GM23248 (cell line): ENCODE measurements around the gene MSH6. TPM values are rescaled to one million over a fixed set of nuclear protein-coding genes. Genes with fewer than 3 reads are reported as not detected.
A peak's percentile ranks its signal among the peaks of the same experiment; 100 is the strongest.

Source experiments
- DNase-seq: peaks from one replicate; pipeline ENCODE4 v3.0.0-alpha.2; 2015
- H2AFZ ChIP-seq: fragments of 200-600 bp; sonication (generic); 2 replicates; pipeline ENCODE4 v1.6.1; 2016; ENCODE audit warnings: antibody characterized with exemption
- H3F3A ChIP-seq: fragments of 200-600 bp; sonication (generic); 2 replicates; pipeline ENCODE4 v1.6.1; 2016; ENCODE audit warnings: mild to moderate bottlenecking, antibody characterized with exemption, mixed run types; ENCODE audit not compliant: insufficient read depth
- H3K27ac ChIP-seq: fragments of 200-600 bp; sonication (generic); 2 replicates; pipeline ENCODE4 v1.5.1; 2016; ENCODE audit warnings: mild to moderate bottlenecking
- H3K27me3 ChIP-seq: fragments of 200-600 bp; sonication (generic); replicated peaks from 2 replicates; pipeline ENCODE4 v1.6.1; 2016; ENCODE audit warnings: mild to moderate bottlenecking; ENCODE audit not compliant: insufficient read depth
- H3K36me3 ChIP-seq: fragments of 200-600 bp; sonication (generic); 2 replicates; pipeline ENCODE4 v1.6.1; 2016; ENCODE audit warnings: low read depth, mild to moderate bottlenecking
- H3K4me1 ChIP-seq: fragments of 200-600 bp; sonication (generic); 2 replicates; pipeline ENCODE4 v1.6.1; 2016; ENCODE audit warnings: mild to moderate bottlenecking; ENCODE audit not compliant: insufficient read depth
- H3K4me2 ChIP-seq: fragments of 200-600 bp; sonication (generic); one replicate; pipeline ENCODE4 v1.6.1; 2016; ENCODE audit warnings: mild to moderate bottlenecking; ENCODE audit not compliant: unreplicated experiment
- H3K4me3 ChIP-seq: fragments of 200-600 bp; sonication (generic); 2 replicates; pipeline ENCODE4 v1.5.1; 2016; ENCODE audit warnings: mild to moderate bottlenecking
- H3K79me2 ChIP-seq: fragments of 200-600 bp; sonication (generic); 2 replicates; pipeline ENCODE4 v1.6.1; 2016; ENCODE audit warnings: mild to moderate bottlenecking; ENCODE audit not compliant: insufficient read depth
- H3K9ac ChIP-seq: fragments of 200-600 bp; sonication (generic); 2 replicates; pipeline ENCODE4 v1.6.1; 2016; ENCODE audit warnings: mild to moderate bottlenecking
- H3K9me2 ChIP-seq: fragments of 200-600 bp; sonication (generic); 2 replicates; pipeline ENCODE4 v1.6.1; 2016; ENCODE audit warnings: mixed run types, mild to moderate bottlenecking, moderate library complexity; ENCODE audit not compliant: insufficient read depth
- H3K9me3 ChIP-seq: fragments of 200-600 bp; sonication (generic); one replicate; pipeline ENCODE4 v1.6.1; 2017; ENCODE audit warnings: low read depth
- H4K20me1 ChIP-seq: fragments of 200-600 bp; sonication (generic); 2 replicates; pipeline ENCODE4 v1.6.0; 2016; ENCODE audit not compliant: insufficient read depth
- EZH2 ChIP-seq: fragments of 200-600 bp; sonication (generic); IDR thresholded peaks from 2 replicates; pipeline ENCODE4 v1.6.1; 2018; ENCODE audit warnings: antibody characterized with exemption, mild to moderate bottlenecking; ENCODE audit not compliant: insufficient read depth, poor library complexity, severe bottlenecking
- EZH2phosphoT487 ChIP-seq: fragments of 200-600 bp; sonication (generic); IDR thresholded peaks from 2 replicates; pipeline ENCODE4 v1.6.1; 2018; ENCODE audit warnings: antibody characterized with exemption, moderate library complexity, mild to moderate bottlenecking, low read depth; ENCODE audit not compliant: insufficient read depth
- WGBS, 2 experiments: methylation state at CpG; one replicate each; pipeline ENCODE4 v1.1.6; 2015 to 2017; ENCODE audit warnings: low lambda C conversion rate in 2 of 2, low coverage in 1 of 2; ENCODE audit errors: missing lambda C conversion rate in 2 of 2; 5-methylcytosine and 5-hydroxymethylcytosine counted together
- in situ Hi-C: fragments of 300-500 bp; cut with MboI; formaldehyde crosslinking; loops from 2 replicates; pipeline ENCODE4 v1.15.0; 2020
- polyA plus RNA-seq: library from polyadenylated mRNA; unstranded; fragments of >200 nt; fragmentation: Nextera tagmentation; extraction: Ambion mirVana; gene quantifications from 2 replicates; pipeline ENCODE4 v1.2.1, GENCODE V29; 2016
- total RNA-seq: library from RNA; depleted of rRNA; stranded (reverse); fragments of >200 nt; shearing (Covaris generic); gene quantifications from 2 replicates; pipeline ENCODE4 v1.2.3, GENCODE V29; 2014; rRNA removed

The MSH6 gene, protein sequence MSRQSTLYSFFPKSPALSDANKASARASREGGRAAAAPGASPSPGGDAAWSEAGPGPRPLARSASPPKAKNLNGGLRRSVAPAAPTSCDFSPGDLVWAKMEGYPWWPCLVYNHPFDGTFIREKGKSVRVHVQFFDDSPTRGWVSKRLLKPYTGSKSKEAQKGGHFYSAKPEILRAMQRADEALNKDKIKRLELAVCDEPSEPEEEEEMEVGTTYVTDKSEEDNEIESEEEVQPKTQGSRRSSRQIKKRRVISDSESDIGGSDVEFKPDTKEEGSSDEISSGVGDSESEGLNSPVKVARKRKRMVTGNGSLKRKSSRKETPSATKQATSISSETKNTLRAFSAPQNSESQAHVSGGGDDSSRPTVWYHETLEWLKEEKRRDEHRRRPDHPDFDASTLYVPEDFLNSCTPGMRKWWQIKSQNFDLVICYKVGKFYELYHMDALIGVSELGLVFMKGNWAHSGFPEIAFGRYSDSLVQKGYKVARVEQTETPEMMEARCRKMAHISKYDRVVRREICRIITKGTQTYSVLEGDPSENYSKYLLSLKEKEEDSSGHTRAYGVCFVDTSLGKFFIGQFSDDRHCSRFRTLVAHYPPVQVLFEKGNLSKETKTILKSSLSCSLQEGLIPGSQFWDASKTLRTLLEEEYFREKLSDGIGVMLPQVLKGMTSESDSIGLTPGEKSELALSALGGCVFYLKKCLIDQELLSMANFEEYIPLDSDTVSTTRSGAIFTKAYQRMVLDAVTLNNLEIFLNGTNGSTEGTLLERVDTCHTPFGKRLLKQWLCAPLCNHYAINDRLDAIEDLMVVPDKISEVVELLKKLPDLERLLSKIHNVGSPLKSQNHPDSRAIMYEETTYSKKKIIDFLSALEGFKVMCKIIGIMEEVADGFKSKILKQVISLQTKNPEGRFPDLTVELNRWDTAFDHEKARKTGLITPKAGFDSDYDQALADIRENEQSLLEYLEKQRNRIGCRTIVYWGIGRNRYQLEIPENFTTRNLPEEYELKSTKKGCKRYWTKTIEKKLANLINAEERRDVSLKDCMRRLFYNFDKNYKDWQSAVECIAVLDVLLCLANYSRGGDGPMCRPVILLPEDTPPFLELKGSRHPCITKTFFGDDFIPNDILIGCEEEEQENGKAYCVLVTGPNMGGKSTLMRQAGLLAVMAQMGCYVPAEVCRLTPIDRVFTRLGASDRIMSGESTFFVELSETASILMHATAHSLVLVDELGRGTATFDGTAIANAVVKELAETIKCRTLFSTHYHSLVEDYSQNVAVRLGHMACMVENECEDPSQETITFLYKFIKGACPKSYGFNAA (N-terminal part only)
- total RNA-seq (44.9 and 57.8 TPM in 2 replicates), polyA plus RNA-seq (35.1 and 43.3 TPM in 2 replicates)

GRCh38 chr2:47782671-47783485, at the start of gene MSH6:
TSS of gene MSH6 (plus strand) at chr2:47783145. CDS start at chr2:47783234, 89 bp downstream.
- in situ Hi-C loops: no loop called here

GRCh38 chr2:47735136-47735869, 47.6 kb upstream of the MSH6 start:
- H3K36me3 ChIP-seq: no peaks in the 10 kb centered on the region
- no peak overlapping the region for H2AFZ ChIP-seq
- H3K9me2 ChIP-seq: no peaks in the 10 kb centered on the region
- H3K27me3 ChIP-seq: peaks cover 24% of the 10 kb centered on the region; the same call in 1 of the 2 replicates
- no peaks in the 10 kb centered on the region for H3K9me3 ChIP-seq
- no peak for DNase-seq
- in situ Hi-C loops: no loop called here
- no peaks in the 10 kb centered on the region for H3K4me1 ChIP-seq
- no peaks in the 10 kb centered on the region for H3F3A ChIP-seq
- no peaks in the 10 kb centered on the region for H3K79me2 ChIP-seq
- no peak for TF ChIP-seq EZH2phosphoT487
- no peak for TF ChIP-seq EZH2
- 12 to 13% methylated on average over 4 of the region's 4 CpGs for WGBS, 2 experiments
- H3K4me3 ChIP-seq: no peak overlapping the region
- no peak overlapping the region for H3K27ac ChIP-seq
- no peaks in the 10 kb centered on the region for H4K20me1 ChIP-seq
- no peak overlapping the region for H3K9ac ChIP-seq
- no peak overlapping the region for H3K4me2 ChIP-seq

More at GRCh38 chr2:47782671-47783485, at the start of gene MSH6:
- no peaks in the 10 kb centered on the region for H3K9me3 ChIP-seq
- no peaks in the 10 kb centered on the region for H4K20me1 ChIP-seq
- no peaks in the 10 kb centered on the region; the same call in 1 of the 2 replicates for H3K36me3 ChIP-seq
- peak within 1 kb of the TSS; percentile 90 for H3K9ac ChIP-seq
- WGBS, 2 experiments: 1% methylated on average over 59 to 69 of the region's 98 CpGs
- TF ChIP-seq EZH2phosphoT487: no peak
- TF ChIP-seq EZH2: no peak
- no peaks in the 10 kb centered on the region for H3K27me3 ChIP-seq
- H3K4me3 ChIP-seq: peak within 1 kb of the TSS; percentile 89
- H3K27ac ChIP-seq: peak within 1 kb of the TSS; percentile 86
- H3K9me2 ChIP-seq: no peaks in the 10 kb centered on the region
- H3K79me2 ChIP-seq: peaks cover 40% of the 10 kb centered on the region
- H3K4me2 ChIP-seq: peak within 1 kb of the TSS; percentile 90
- DNase-seq: peak; percentile 96
- peaks cover 9% of the 10 kb centered on the region; the same call in 1 of the 2 replicates for H3K4me1 ChIP-seq
- H3F3A ChIP-seq: peaks cover 9% of the 10 kb centered on the region; the same call in 1 of the 2 replicates
- peak within 1 kb of the TSS; percentile 91 for H2AFZ ChIP-seq

DNA sequence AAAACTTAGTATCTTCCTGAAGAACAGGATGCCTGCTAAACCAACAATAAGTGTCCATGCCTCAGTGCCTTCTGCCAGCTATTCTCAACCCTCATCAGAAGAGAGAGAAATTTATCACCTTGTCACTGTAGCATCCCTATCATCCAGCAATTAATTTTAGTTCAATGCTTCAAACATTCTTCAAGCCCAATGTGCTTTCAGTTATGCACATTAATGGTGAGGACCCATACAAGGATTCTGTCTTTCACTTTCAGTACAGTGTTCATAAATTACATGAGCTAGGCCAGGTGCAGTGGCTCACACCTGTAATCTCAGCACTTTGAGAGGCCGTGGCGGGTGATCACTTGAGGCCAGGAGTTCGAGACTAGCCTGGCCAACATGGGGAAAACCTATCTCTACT, 47.0 kb upstream of the MSH6 start:
- Histone ChIP-seq H3K27me3 (peaks cover 26% of the 10 kb centered on the region; the same call in 1 of the 2 replicates), H4K20me1 (no peaks in the 10 kb centered on the region), H3K4me1 (no peaks in the 10 kb centered on the region), H3K4me3 (no peak overlapping the region), H3K9me2 (no peaks in the 10 kb centered on the region), H2AFZ (no peak overlapping the region), H3K36me3 (no peaks in the 10 kb centered on the region), H3K79me2 (no peaks in the 10 kb centered on the region), H3K9ac (no peak overlapping the region), H3K27ac (no peak overlapping the region), H3F3A (no peaks in the 10 kb centered on the region), H3K4me2 (no peak overlapping the region), H3K9me3 (no peaks in the 10 kb centered on the region)
- in situ Hi-C loops: no loop called here
- DNase-seq: no peak
- 77 to 87% methylated on average over 3 of the region's 3 CpGs for WGBS, 2 experiments
- no peak for TF ChIP-seq EZH2
- no peak for TF ChIP-seq EZH2phosphoT487
